H7 (cell line): ENCODE data around the gene TMX1. TPM values are rescaled to one million over a fixed set of nuclear protein-coding genes. Genes with fewer than 3 reads are reported as not detected.

Source experiments
- DNase-seq: peaks from one replicate; pipeline ENCODE4 v3.0.0; 2012
- H3K27me3 ChIP-seq: 2 replicates; pipeline ENCODE4 v1.6.0; 2011; ENCODE audit warnings: mild to moderate bottlenecking, low read length; ENCODE audit not compliant: control insufficient read depth, insufficient read depth
- H3K36me3 ChIP-seq: replicated peaks from 2 replicates; pipeline ENCODE4 v1.5.1; 2011; ENCODE audit warnings: low read length; ENCODE audit not compliant: control insufficient read depth, insufficient read depth
- H3K4me3 ChIP-seq: 2 replicates; pipeline ENCODE4 v1.5.1; 2011; ENCODE audit warnings: low read depth, mild to moderate bottlenecking, control low read depth, low read length, moderate library complexity; ENCODE audit not compliant: insufficient read depth
- total RNA-seq: library from RNA; depleted of rRNA; stranded (reverse); fragments of >200 nt; shearing (Covaris generic); gene quantifications from 2 replicates; pipeline ENCODE4 v1.2.3, GENCODE V29; 2014

Gene TMX1
- total RNA-seq, 1 experiment from 2014 or later, result 51.4 TPM

- H3K27me3 ChIP-seq, result no peaks in the 10 kb centered on the region
- H3K4me3 ChIP-seq, result no peak overlapping the region
- peaks cover 6% of the 10 kb centered on the region for H3K36me3 ChIP-seq
- DNase-seq, result no peak
These were observed 18.7 kb downstream of the TMX1 start for GRCh38 chr14:51258788-51259187.

GRCh38 chr14:51260225-51260624, 20.2 kb downstream of the TMX1 start:
- Histone ChIP-seq H3K36me3 (peaks cover 6% of the 10 kb centered on the region), H3K4me3 (no peak overlapping the region), H3K27me3 (no peaks in the 10 kb centered on the region)
- DNase-seq, result no peak

DNA sequence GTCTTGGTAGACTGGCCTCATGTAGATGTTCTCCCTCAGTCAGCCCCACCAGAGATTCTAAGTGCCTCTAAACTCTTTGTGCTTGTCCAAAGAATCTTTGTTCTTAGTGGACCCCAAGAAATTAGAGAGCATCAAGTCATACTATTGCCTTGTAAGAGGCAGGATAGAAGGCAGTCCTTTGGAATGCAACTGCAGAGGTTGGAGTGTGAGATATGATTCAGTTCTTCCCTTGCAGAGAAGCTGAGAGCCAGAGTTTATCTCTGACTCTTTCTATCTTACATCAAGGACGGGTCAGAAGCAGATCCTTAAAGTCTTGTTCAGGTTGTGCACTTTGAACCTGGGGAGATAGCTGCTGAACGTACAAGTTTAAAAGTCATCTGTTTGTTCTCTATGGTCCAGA, 21.1 kb downstream of the TMX1 start:
- Histone ChIP-seq H3K4me3 (no peak overlapping the region), H3K27me3 (no peaks in the 10 kb centered on the region), H3K36me3 (peaks cover 3% of the 10 kb centered on the region)
- DNase-seq, result no peak

- Histone ChIP-seq H3K36me3 (peaks cover 3% of the 10 kb centered on the region; the same call in 1 of the 2 replicates), H3K4me3 (no peak overlapping the region), H3K27me3 (no peaks in the 10 kb centered on the region)
- DNase-seq, result no peak
These were observed 22.8 kb downstream of the TMX1 start for GRCh38 chr14:51262868-51263267.

- no peaks in the 10 kb centered on the region for H3K36me3 ChIP-seq
- no peak overlapping the region for H3K4me3 ChIP-seq
- H3K27me3 ChIP-seq, result no peaks in the 10 kb centered on the region
- no peak for DNase-seq
These were observed 29.6 kb downstream of the TMX1 start for GRCh38 chr14:51269634-51270033.

GRCh38 chr14:51276605-51277004, 36.6 kb downstream of the TMX1 start:
- Histone ChIP-seq H3K27me3 (no peaks in the 10 kb centered on the region), H3K4me3 (no peak overlapping the region)
- no peak for DNase-seq

GRCh38 chr14:51277753-51278415, 37.8 kb downstream of the TMX1 start:
- Histone ChIP-seq H3K4me3 (no peak overlapping the region), H3K27me3 (no peaks in the 10 kb centered on the region), H3K36me3 (no peaks in the 10 kb centered on the region)
- no peak for DNase-seq

More at GRCh38 chr14:51276605-51277004, 36.6 kb downstream of the TMX1 start:
- H3K36me3 ChIP-seq, result no peaks in the 10 kb centered on the region

DNA sequence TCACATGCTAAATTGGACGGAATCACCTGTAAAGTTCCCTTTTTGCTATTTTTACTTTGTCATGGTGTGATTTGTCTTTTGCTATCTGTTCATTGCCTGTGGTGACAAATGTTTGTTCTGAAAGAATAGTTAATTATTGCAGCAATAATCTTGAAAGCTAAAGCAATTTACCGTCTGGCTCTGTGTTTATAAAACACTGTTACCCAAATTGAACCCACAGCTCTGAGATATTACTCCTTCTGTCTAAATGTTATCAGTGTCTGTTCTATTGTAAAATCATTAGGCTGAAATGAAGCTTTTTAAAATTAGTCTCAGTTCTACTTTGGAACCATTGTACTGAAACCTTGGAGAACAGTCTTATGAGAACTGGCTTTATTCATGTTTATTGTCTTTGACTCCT, 42.5 kb downstream of the TMX1 start:
- Histone ChIP-seq H3K4me3 (no peak overlapping the region), H3K27me3 (no peaks in the 10 kb centered on the region), H3K36me3 (peaks cover 4% of the 10 kb centered on the region)
- no peak for DNase-seq

- no peaks in the 10 kb centered on the region for H3K27me3 ChIP-seq
- H3K4me3 ChIP-seq, result no peak overlapping the region
- DNase-seq, result peak; percentile 54
- H3K36me3 ChIP-seq, result peaks cover 4% of the 10 kb centered on the region
These were observed 43.5 kb downstream of the TMX1 start for GRCh38 chr14:51283402-51284085.

- DNase-seq, result no peak
- peaks cover 4% of the 10 kb centered on the region for H3K36me3 ChIP-seq
- no peak overlapping the region for H3K4me3 ChIP-seq
- no peaks in the 10 kb centered on the region for H3K27me3 ChIP-seq
These were observed 44.2 kb downstream of the TMX1 start for GRCh38 chr14:51284241-51284640.

- Histone ChIP-seq H3K36me3 (peaks cover 4% of the 10 kb centered on the region), H3K27me3 (no peaks in the 10 kb centered on the region), H3K4me3 (no peak overlapping the region)
- DNase-seq, result no peak
These were observed 45.1 kb downstream of the TMX1 start for GRCh38 chr14:51285120-51285519.

DNA sequence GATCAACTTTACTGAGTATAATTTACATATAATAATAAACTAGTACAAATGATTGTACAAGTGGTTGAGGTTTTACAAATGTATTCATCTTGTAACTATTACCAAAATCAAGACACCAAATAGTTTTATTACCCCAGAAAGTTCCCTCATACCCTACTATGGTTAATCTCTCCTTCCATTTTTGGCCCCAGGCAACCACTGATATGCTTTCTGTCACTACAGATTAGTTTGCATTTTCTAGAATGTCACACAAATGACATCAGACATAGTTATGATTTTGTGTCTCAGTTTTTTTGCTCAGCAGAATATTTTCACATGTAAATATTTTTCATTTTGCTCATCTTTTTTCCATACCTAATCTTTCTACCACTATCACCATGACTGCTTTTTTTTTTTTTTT, 49.1 kb downstream of the TMX1 start:
- no peaks in the 10 kb centered on the region for H3K27me3 ChIP-seq
- H3K4me3 ChIP-seq, result no peak overlapping the region
- peaks cover 4% of the 10 kb centered on the region for H3K36me3 ChIP-seq
- no peak for DNase-seq

DNA sequence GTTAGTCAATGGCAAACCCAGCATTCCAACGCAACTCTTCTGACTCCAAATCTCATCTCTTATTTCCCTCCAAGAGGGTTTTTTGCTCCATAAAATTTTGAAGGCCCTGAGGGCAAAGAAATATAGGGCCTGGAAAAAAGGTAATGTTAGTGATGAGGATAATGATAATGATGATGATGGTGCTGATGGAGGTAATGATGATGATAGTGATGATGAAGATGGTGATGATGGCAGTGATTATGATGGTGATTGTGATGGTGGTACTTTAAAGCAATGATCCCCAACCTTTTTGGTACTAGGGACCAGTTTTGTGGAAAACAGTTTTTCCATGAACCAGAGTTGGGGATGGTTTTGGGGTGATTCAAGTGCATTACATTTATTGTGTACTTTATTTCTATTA, 50.1 kb downstream of the TMX1 start:
- Histone ChIP-seq H3K36me3 (peaks cover 4% of the 10 kb centered on the region), H3K4me3 (no peak overlapping the region), H3K27me3 (no peaks in the 10 kb centered on the region)
- DNase-seq, result no peak

GRCh38 chr14:51291016-51291415, 51.0 kb downstream of the TMX1 start:
- no peaks in the 10 kb centered on the region for H3K27me3 ChIP-seq
- no peak for DNase-seq
- no peaks in the 10 kb centered on the region for H3K36me3 ChIP-seq
- no peak overlapping the region for H3K4me3 ChIP-seq

DNA sequence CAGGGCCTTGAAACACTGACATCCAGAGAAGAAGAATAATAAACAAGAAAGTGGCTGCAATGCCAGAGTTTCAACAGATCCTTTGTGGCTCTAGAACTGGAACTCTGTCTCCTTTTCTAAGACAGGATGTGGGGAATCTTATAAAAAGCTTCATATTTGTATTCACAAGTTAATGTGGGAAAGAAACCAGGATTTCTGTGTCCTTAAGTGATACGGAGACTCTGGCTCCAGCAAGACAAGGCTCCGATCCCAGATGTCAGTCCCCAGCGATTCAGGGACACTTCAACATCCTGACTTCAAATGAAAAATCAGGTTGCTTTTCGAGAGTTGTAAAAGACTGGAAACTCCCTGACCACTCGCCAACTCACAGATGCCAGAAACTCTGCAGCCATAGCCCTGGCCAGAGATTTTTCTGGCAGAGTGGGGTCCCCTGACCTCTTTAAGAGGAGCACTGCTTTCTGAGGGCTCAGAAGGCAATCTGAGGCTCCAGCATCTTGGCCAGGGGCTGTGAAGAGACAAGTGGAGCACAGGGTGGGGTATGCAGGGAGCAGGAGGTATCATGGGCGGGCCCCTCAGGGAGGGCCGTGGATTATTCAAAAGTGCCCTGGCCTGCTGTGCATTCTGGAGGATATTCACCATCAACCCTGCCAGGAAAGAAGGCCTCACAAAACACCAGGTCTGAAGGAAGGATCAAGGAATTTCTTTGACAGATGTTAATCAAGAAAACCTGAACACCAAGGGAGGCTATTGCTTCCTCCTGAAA, 53.3 kb downstream of the TMX1 start:
- no peaks in the 10 kb centered on the region for H3K36me3 ChIP-seq
- no peaks in the 10 kb centered on the region for H3K27me3 ChIP-seq
- no peak overlapping the region for H3K4me3 ChIP-seq
- no peak for DNase-seq
